ENCODE data around the gene IFNL1. TPM values are rescaled to one million over a fixed set of nuclear protein-coding genes. Genes with fewer than 3 reads are reported as not detected.

Gene IFNL1
- total RNA-seq, 2 experiments from 2014 or later, result not detected

GRCh38 chr19:39317476-39317875 is 21.3 kb downstream of the IFNL1 start:
- peaks cover 36% of the 10 kb centered on the region for H3K4me1 Mint-ChIP-seq (ENCODE audit: low read depth)
- H3K4me1 ChIP-seq (ENCODE audit: insufficient read depth, low read length), result peaks cover 18% of the 10 kb centered on the region
- TF ChIP-seq, protein P1, sequence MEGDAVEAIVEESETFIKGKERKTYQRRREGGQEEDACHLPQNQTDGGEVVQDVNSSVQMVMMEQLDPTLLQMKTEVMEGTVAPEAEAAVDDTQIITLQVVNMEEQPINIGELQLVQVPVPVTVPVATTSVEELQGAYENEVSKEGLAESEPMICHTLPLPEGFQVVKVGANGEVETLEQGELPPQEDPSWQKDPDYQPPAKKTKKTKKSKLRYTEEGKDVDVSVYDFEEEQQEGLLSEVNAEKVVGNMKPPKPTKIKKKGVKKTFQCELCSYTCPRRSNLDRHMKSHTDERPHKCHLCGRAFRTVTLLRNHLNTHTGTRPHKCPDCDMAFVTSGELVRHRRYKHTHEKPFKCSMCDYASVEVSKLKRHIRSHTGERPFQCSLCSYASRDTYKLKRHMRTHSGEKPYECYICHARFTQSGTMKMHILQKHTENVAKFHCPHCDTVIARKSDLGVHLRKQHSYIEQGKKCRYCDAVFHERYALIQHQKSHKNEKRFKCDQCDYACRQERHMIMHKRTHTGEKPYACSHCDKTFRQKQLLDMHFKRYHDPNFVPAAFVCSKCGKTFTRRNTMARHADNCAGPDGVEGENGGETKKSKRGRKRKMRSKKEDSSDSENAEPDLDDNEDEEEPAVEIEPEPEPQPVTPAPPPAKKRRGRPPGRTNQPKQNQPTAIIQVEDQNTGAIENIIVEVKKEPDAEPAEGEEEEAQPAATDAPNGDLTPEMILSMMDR (IDR thresholded peaks at IDR 0.05), result no peak
- ChIA-PET POLR2A (no interaction called here), CTCF (no interaction called here)
- no peaks in the 10 kb centered on the region for H3K27me3 ChIP-seq (ENCODE audit: control insufficient read depth in 1 of 2, insufficient read depth in 2 of 2, low read length in 2 of 2)
- no peaks in the 10 kb centered on the region for H3K9me3 Mint-ChIP-seq
- H3K36me3 ChIP-seq (ENCODE audit: insufficient read depth, low read length), result peaks cover 27% of the 10 kb centered on the region
- intact Hi-C loops (cut with DNase I, micrococcal nuclease), result no loop called here
- no peak for ATAC-seq (ENCODE audit: poor library complexity)
- DNase-seq, result no peak
- no peak overlapping the region for H3K4me3 Mint-ChIP-seq
- peaks cover 40% of the 10 kb centered on the region for H3K36me3 Mint-ChIP-seq (ENCODE audit: low read depth)
- no peaks in the 10 kb centered on the region for H3K27me3 Mint-ChIP-seq
- no peak overlapping the region for H3K27ac ChIP-seq (ENCODE audit: low read depth in 1 of 2, low read length in 2 of 2)
- H3K9me3 ChIP-seq (ENCODE audit: control insufficient read depth in 1 of 2, insufficient read depth in 1 of 2, low read length in 2 of 2), result no peaks in the 10 kb centered on the region
- H3K4me3 ChIP-seq (ENCODE audit: low read length), result no peak overlapping the region
- H3K27ac Mint-ChIP-seq, result peak overlapping the region; percentile 55

GRCh38 chr19:39318071-39318470 is 21.9 kb downstream of the IFNL1 start:
- Mint-ChIP-seq H3K27me3 (no peaks in the 10 kb centered on the region), H3K4me3 (peak overlapping the region; percentile 36), H3K9me3 (no peaks in the 10 kb centered on the region), H3K36me3 (ENCODE audit: low read depth) (peaks cover 35% of the 10 kb centered on the region), H3K27ac (peak overlapping the region; percentile 55), H3K4me1 (ENCODE audit: low read depth) (peaks cover 38% of the 10 kb centered on the region)
- ATAC-seq (ENCODE audit: poor library complexity) (no peak), DNase-seq (no peak)
- Histone ChIP-seq H3K27me3 (ENCODE audit: control insufficient read depth in 1 of 2, insufficient read depth in 2 of 2, low read length in 2 of 2) (no peaks in the 10 kb centered on the region), H3K27ac (ENCODE audit: low read depth in 1 of 2, low read length in 2 of 2) (no peak overlapping the region), H3K36me3 (ENCODE audit: insufficient read depth, low read length) (peaks cover 21% of the 10 kb centered on the region), H3K9me3 (ENCODE audit: control insufficient read depth in 1 of 2, insufficient read depth in 1 of 2, low read length in 2 of 2) (no peaks in the 10 kb centered on the region), H3K4me3 (ENCODE audit: low read length) (no peak overlapping the region), H3K4me1 (ENCODE audit: insufficient read depth, low read length) (peaks cover 18% of the 10 kb centered on the region)
- ChIA-PET POLR2A (no interaction called here), CTCF (no interaction called here)
- intact Hi-C loops (cut with DNase I, micrococcal nuclease), result no loop called here
- TF ChIP-seq, protein P1 (IDR thresholded peaks at IDR 0.05), result no peak

- no peak overlapping the region for H3K27ac ChIP-seq (ENCODE audit: low read depth in 1 of 2, low read length in 2 of 2)
- ChIA-PET CTCF (no interaction called here), POLR2A (no interaction called here)
- ATAC-seq (ENCODE audit: poor library complexity), result no peak
- Mint-ChIP-seq H3K27me3 (no peaks in the 10 kb centered on the region), H3K27ac (peak overlapping the region; percentile 55), H3K4me3 (peak overlapping the region; percentile 80), H3K9me3 (no peaks in the 10 kb centered on the region), H3K4me1 (ENCODE audit: low read depth) (peaks cover 41% of the 10 kb centered on the region), H3K36me3 (ENCODE audit: low read depth) (peaks cover 29% of the 10 kb centered on the region)
- no peak overlapping the region for H3K4me3 ChIP-seq (ENCODE audit: low read length)
- DNase-seq, result no peak
- peaks cover 16% of the 10 kb centered on the region for H3K36me3 ChIP-seq (ENCODE audit: insufficient read depth, low read length)
- intact Hi-C loops (cut with DNase I, micrococcal nuclease), result no loop called here
- H3K9me3 ChIP-seq (ENCODE audit: control insufficient read depth in 1 of 2, insufficient read depth in 1 of 2, low read length in 2 of 2), result no peaks in the 10 kb centered on the region
- TF ChIP-seq, protein P1 (IDR thresholded peaks at IDR 0.05), result no peak
- H3K4me1 ChIP-seq (ENCODE audit: insufficient read depth, low read length), result peaks cover 18% of the 10 kb centered on the region
- no peaks in the 10 kb centered on the region for H3K27me3 ChIP-seq (ENCODE audit: control insufficient read depth in 1 of 2, insufficient read depth in 2 of 2, low read length in 2 of 2)
These were observed 22.5 kb downstream of the IFNL1 start for GRCh38 chr19:39318690-39319089.

Measured in CD4-positive, alpha-beta T cell (primary cell).